ENCODE measurements around the gene FAHD1. TPM values are rescaled to one million over a fixed set of nuclear protein-coding genes. Genes with fewer than 3 reads are reported as not detected.
"Not testable (repeated sequence)": the region's sequence is repeated elsewhere in the genome, so short reads cannot be mapped to it uniquely, and the experiment has no call there.

FAHD1 gene
- total RNA-seq, 2 experiments from 2014 or later, result 17.9 to 20.1 TPM

DNA sequence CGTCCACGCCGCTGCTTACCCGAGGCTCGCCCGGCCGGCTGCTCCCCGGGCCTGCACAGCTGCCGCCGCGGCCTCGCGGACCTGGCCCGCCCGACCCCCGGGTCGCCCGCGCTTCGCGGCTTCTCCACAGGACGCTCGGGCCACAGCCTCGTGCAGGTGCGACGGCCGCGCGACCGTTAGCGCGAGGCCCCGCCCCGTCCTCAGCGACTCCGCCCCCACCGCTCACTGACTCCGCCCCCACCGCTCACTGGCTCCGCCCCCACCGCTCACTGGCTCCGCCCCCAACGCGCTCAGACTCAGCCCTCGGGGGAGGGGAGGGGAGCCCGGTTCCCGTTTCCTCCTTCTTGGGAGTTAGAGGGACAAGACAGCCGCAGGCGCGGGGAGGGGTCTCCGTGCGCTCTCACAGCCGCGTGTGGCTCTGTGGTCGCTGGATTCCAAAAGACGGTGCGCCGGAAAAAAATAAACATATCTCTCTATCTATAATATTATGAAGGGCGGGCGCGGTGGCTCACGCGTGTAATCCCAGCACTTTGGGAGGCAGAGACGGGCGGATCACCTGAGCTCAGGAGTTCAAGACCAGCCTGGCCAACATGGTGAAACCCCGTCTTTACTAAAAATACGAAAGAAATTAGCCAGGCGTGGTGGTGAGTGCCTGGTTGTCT, 45.1 kb downstream of the FAHD1 start, which contains the start of gene MEIOB:
Gene MEIOB (minus strand): TSS at position 191 of the 662 bp plus-strand sequence. CDS start 3,989 bp downstream, outside the sequence.
- H3K27ac Mint-ChIP-seq, result no peak within 1 kb of the TSS
- H3K4me3 Mint-ChIP-seq, result peak within 1 kb of the TSS; percentile 51
- peaks cover 27% of the 10 kb centered on the region for H3K27me3 Mint-ChIP-seq
- peaks cover 3% of the 10 kb centered on the region for H3K4me1 Mint-ChIP-seq
- H3K9me3 Mint-ChIP-seq, result no peaks in the 10 kb centered on the region
- DNase-seq, result peak; percentile 30
- H3K36me3 Mint-ChIP-seq, result no peaks in the 10 kb centered on the region

DNA sequence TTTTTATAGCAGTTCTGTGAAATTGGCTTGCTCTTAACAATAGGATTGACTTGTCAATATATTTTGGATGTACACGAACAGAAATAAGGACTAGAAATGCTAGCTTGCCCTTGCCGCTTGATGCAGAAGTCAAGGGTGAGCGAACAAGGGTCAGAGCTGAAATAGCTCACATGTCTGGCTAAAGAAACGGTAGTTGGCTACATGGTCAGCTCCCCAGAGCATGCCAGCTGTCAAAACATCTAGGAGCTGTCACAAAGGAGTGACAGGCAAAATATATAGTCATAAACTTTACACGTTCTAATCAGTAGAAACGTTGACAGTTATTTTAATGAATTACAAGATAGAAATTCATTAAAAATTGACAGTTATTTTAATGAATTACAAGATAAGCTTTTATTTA, 47.8 kb downstream of the FAHD1 start:
- Mint-ChIP-seq H3K4me3 (no peak overlapping the region), H3K9me3 (no peaks in the 10 kb centered on the region), H3K36me3 (no peaks in the 10 kb centered on the region)

DNA sequence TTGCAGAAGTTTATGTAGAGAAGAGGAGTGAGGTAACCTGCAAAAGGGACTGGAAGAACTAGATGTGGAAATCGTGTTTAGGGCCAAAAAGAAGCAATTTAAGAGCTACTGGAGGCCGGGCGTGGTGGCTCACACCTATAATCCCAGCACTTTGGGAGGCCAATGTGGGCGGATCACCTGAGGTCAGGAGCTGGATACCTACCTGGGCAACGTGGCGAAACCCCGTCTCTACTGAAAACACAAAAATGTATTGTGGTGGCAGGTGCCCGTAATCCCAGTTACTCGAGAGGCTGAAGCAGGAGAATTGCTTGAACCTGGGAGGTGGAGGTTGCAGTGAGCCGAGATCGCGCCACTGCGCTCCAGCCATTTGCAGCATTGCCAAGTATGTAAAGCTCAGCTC, 49.1 kb downstream of the FAHD1 start:
- not testable (repeated sequence) for H3K4me3 Mint-ChIP-seq, H3K36me3 Mint-ChIP-seq, DNase-seq, H3K4me1 Mint-ChIP-seq, H3K27ac Mint-ChIP-seq, H3K9me3 Mint-ChIP-seq
- H3K27me3 Mint-ChIP-seq, result peaks cover 43% of the 10 kb centered on the region

More for the DNA sequence above, 47.8 kb downstream of the FAHD1 start:
- DNase-seq, result no peak
- Mint-ChIP-seq H3K27ac (no peak overlapping the region), H3K4me1 (peaks cover 3% of the 10 kb centered on the region), H3K27me3 (peaks cover 43% of the 10 kb centered on the region)

DNA sequence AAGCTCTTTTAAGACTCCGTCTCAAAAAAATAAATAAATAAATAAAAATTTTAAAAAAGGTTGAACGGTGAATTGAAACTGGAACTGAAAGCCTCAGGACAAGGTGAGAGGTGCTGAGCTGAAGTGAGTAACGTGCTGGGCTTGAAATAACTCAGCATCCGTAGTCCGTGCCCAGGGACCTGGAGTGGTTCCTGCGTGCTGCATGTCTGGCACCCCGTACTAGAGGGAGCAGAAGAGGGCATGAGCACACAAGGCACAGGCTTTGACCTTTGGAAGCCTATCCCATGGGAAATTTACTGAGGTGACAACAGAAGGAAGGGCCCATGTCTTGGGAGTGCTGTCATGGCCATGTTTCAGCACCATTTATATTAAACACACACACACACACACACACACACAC, 49.5 kb downstream of the FAHD1 start:
- Mint-ChIP-seq H3K9me3 (no peaks in the 10 kb centered on the region), H3K27ac (no peak overlapping the region), H3K4me3 (no peak overlapping the region), H3K36me3 (no peaks in the 10 kb centered on the region), H3K4me1 (peaks cover 3% of the 10 kb centered on the region), H3K27me3 (peaks cover 46% of the 10 kb centered on the region)
- no peak for DNase-seq

DNA sequence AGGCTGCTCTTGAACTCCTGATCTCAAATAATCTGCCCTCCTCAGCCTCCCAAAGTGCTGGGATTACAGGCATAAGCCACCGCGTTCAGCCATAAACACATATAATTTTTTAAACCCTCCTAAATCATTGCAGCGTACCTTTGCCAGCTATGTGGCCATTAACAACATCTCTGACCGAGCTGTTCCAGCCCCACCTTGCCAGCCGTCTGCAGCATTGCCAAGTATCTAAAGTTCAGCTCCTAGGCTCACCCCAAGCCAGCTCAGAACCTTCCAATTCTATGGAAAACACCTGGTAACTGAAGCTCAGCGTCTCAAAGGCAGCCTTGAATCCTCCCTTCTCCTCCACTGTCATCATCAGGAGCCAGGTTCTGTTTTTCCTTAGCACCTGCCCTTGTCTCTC, 50.1 kb downstream of the FAHD1 start:
- Mint-ChIP-seq H3K4me3 (no peak overlapping the region), H3K27ac (no peak overlapping the region), H3K9me3 (no peaks in the 10 kb centered on the region), H3K4me1 (peaks cover 3% of the 10 kb centered on the region), H3K27me3 (peaks cover 45% of the 10 kb centered on the region), H3K36me3 (no peaks in the 10 kb centered on the region)
- no peak for DNase-seq

DNA sequence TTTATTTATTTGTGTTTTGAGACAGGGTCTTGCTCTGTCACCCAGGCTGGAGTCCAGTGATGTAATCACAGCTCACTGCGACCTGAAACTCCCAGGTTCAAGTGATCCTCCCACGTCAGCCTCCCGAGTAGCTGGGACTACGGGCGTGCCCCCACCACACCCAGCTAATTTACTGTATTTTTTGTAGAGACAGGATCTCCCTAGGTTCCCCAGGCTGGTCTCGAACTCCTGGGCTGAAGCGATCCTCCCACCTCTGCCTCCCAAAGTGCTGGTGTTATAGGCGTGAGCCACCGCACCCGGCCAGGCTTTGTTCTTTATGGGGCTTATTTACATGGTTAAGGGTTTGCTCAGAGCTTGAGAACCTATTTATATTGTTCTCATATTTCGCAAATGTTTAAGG, 50.8 kb downstream of the FAHD1 start:
- Mint-ChIP-seq H3K36me3 (no peaks in the 10 kb centered on the region), H3K4me3 (no peak overlapping the region)

DNA sequence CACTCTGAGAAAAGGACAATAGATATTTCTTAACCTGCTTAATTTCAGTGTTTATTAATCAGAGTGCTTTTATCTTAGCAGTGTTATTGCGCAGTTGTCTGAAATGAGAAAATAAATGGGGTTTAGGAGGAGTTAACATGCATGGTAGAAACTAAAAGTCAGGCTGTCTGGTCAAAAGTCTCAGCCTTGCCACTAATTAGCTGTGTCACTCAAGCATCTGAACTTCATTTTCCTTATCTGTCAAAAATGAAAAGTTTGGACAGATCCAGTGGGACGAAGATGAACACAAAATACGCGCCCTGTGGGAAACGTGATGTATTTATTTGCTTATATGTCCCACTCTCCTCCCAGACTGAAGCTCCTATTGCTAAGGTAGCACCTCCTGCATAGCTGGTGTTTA, 51.2 kb downstream of the FAHD1 start:
- peaks cover 33% of the 10 kb centered on the region for H3K27me3 Mint-ChIP-seq
- H3K4me1 Mint-ChIP-seq, result no peaks in the 10 kb centered on the region
- DNase-seq, result no peak
- no peak overlapping the region for H3K4me3 Mint-ChIP-seq
- H3K36me3 Mint-ChIP-seq, result no peaks in the 10 kb centered on the region
- no peak overlapping the region for H3K27ac Mint-ChIP-seq
- H3K9me3 Mint-ChIP-seq, result no peaks in the 10 kb centered on the region

More for the DNA sequence above, 50.8 kb downstream of the FAHD1 start:
- Mint-ChIP-seq H3K9me3 (no peaks in the 10 kb centered on the region), H3K27ac (no peak overlapping the region), H3K4me1 (no peaks in the 10 kb centered on the region), H3K27me3 (peaks cover 38% of the 10 kb centered on the region)
- DNase-seq, result no peak

Other genes starting within 250 kb of the FAHD1 start
- gene IFT140, start 215.1 kb upstream of the FAHD1 start, total RNA-seq, result 1 to 10 TPM; 7.1 to 9.5 TPM
- gene CRAMP1, start 214.8 kb upstream of the FAHD1 start, total RNA-seq, result 10 to 100 TPM; 14.4 to 17.0 TPM
- 10 to 100 TPM; 91.4 to 96.2 TPM for gene JPT2, start 148.9 kb upstream of the FAHD1 start, total RNA-seq
- 10 to 100 TPM; 46.7 to 47.3 TPM for gene MAPK8IP3, start 121.0 kb upstream of the FAHD1 start, total RNA-seq
- gene NME3, start 55.7 kb upstream of the FAHD1 start, total RNA-seq, result 10 to 100 TPM; 24.5 to 24.9 TPM
- gene EME2, start 54.4 kb upstream of the FAHD1 start, total RNA-seq, result 10 to 100 TPM; 17.2 to 20.1 TPM
- 100 to 1,000 TPM; 187 to 190 TPM for gene MRPS34, start 54.1 kb upstream of the FAHD1 start, total RNA-seq
- 10 to 100 TPM; 12.3 to 12.8 TPM for gene SPSB3, start 44.6 kb upstream of the FAHD1 start, total RNA-seq
- 10 to 100 TPM; 63.6 to 64.2 TPM for gene NUBP2, start 44.2 kb upstream of the FAHD1 start, total RNA-seq
- not detected for gene IGFALS, start 33.5 kb upstream of the FAHD1 start, total RNA-seq
- 10 to 100 TPM; 22.6 to 23.9 TPM for gene HAGH, start 381 bp upstream of the FAHD1 start, total RNA-seq
- gene MEIOB, start 45.0 kb downstream of the FAHD1 start, total RNA-seq, result under 1 TPM in 1 of 2 experiments, not detected in 1; 0.27 TPM
- not detected for gene HS3ST6, start 91.2 kb downstream of the FAHD1 start, total RNA-seq
- gene MSRB1, start 116.0 kb downstream of the FAHD1 start, total RNA-seq, result 10 to 100 TPM; 21.3 to 22.4 TPM
- not detected for gene RPL3L, start 127.5 kb downstream of the FAHD1 start, total RNA-seq
- 100 to 1,000 TPM; 138 to 141 TPM for gene NDUFB10, start 132.3 kb downstream of the FAHD1 start, total RNA-seq
- 1,000 to 10,000 TPM; 5,183 to 5,266 TPM for gene RPS2, start 137.6 kb downstream of the FAHD1 start, total RNA-seq
- not detected for gene RNF151, start 139.7 kb downstream of the FAHD1 start, total RNA-seq
- 10 to 100 TPM; 66.3 to 72.6 TPM for gene TBL3, start 144.8 kb downstream of the FAHD1 start, total RNA-seq
- gene NOXO1, start 154.3 kb downstream of the FAHD1 start, total RNA-seq, result under 1 TPM in 1 of 2 experiments, not detected in 1; 0.35 TPM
- 10 to 100 TPM; 27.3 to 29.5 TPM for gene GFER, start 157.0 kb downstream of the FAHD1 start, total RNA-seq
- gene SYNGR3, start 162.8 kb downstream of the FAHD1 start, total RNA-seq, result 1 to 10 TPM; 2.0 to 3.5 TPM
- 10 to 100 TPM; 98.3 to 99.8 TPM for gene ZNF598, start 182.6 kb downstream of the FAHD1 start, total RNA-seq
- gene NPW, start 192.6 kb downstream of the FAHD1 start, total RNA-seq, result 10 to 100 TPM; 29.1 to 34.2 TPM
- gene NHERF2, start 199.7 kb downstream of the FAHD1 start, total RNA-seq, result 1 to 10 TPM; 2.4 to 3.7 TPM
- gene NTHL1, start 220.6 kb downstream of the FAHD1 start, total RNA-seq, result 10 to 100 TPM; 30.6 to 32.0 TPM
- gene TSC2, start 220.8 kb downstream of the FAHD1 start, total RNA-seq, result 10 to 100 TPM; 52.3 to 57.5 TPM